ENCODE measurements around the gene MLH1. TPM values are rescaled to one million over a fixed set of nuclear protein-coding genes. Genes with fewer than 3 reads are reported as not detected.

MLH1 gene
- total RNA-seq, 4 donors from 2014 or later: 27.9 to 59.0 (median 36.3) TPM

DNA sequence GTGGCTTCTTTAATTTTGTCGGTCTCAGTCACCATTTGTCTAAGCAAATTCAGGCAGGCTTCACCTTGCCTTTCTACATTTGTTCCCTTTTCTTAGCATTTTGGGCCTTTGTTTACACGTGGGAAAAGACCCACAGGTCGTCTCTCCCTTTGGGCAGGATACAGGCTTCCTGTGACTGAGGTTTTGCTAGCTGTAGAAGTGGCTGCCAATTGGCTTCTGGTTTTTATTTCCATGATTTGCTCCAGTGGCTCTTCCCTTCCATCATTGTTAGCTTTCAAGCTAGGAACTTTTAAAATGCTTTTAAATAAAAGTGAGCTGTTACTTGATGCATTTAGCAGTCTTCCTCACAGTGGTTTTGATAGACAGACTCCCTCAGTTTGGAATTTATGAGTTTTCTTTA, 37.3 kb downstream of the MLH1 start:
- Histone ChIP-seq H3K9me3 (no peaks in the 10 kb centered on the region), H3K27me3 (no peaks in the 10 kb centered on the region), H3K27ac (replicated peaks in 1 of 4) (peak overlapping the region; percentile 38 to 61 (median 58)), H3K36me3 (peaks cover 6 to 81% (median 41%) of the 10 kb centered on the region in 4 donors), H3K4me1 (peaks cover 32 to 44% (median 33%) of the 10 kb centered on the region in 4 donors), H3K4me3 (no peak overlapping the region)
- WGBS: 34% methylated on average over 3 of the region's 3 CpGs
- DNase-seq (ENCODE audit: extremely low spot score): no peak
- TF ChIP-seq POLR2A (IDR thresholded peaks at IDR 0.05; ENCODE audit: low read depth) (no peak), EP300 (IDR thresholded peaks at IDR 0.05) (no peak), POLR2AphosphoS5 (IDR thresholded peaks at IDR 0.05) (no peak), CTCF (IDR thresholded peaks at IDR 0.05) (no peak)
- intact Hi-C loops (cut with DNase I): no loop called here

GRCh38 chr3:37031096-37031682, 37.9 kb downstream of the MLH1 start:
- no peak for DNase-seq (ENCODE audit: extremely low spot score)
- H3K36me3 ChIP-seq: peaks cover under 1 to 80% (median 39%) of the 10 kb centered on the region in 4 donors

DNA sequence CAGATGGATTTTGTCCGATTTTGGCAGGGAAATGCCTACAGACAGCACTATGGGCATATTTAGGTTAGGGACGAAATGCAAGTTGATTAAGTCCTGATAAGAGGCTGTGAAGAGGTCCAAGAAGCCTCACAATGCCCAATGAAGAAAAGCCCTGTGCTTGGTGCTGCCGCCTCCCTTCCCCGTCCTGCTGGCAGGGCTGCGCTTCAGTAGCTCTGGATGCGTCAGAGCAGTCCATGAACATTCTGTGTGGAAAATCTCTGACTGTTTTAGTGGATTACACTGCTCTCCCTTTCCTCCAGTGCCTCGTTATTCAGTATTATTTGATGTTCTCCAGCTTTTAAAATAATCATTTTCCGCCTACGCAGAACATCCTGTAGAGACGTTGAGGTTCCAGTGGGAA, 39.6 kb downstream of the MLH1 start:
- intact Hi-C loops (cut with DNase I): no loop called here
- no peak overlapping the region for H3K4me3 ChIP-seq
- DNase-seq (ENCODE audit: extremely low spot score): no peak

More at GRCh38 chr3:37031096-37031682, 37.9 kb downstream of the MLH1 start:
- Histone ChIP-seq H3K27me3 (no peaks in the 10 kb centered on the region), H3K4me1 (peaks cover 31 to 44% (median 33%) of the 10 kb centered on the region in 4 donors), H3K4me3 (no peak overlapping the region), H3K9me3 (no peaks in the 10 kb centered on the region), H3K27ac (replicated peaks in 1 of 4) (peak overlapping the region; percentile 38 to 61 (median 58))
- TF ChIP-seq CTCF (IDR thresholded peaks at IDR 0.05): no peak
- peak in 1 of 2 donors; percentile 28 for TF ChIP-seq POLR2AphosphoS5 (IDR thresholded peaks at IDR 0.05)
- no peak for TF ChIP-seq EP300 (IDR thresholded peaks at IDR 0.05)
- intact Hi-C loops (cut with DNase I): no loop called here
- WGBS: 80% methylated on average over 6 of the region's 7 CpGs

GRCh38 chr3:37037352-37037751, 44.0 kb downstream of the MLH1 start:
- H3K4me3 ChIP-seq: no peak overlapping the region
- intact Hi-C loops (cut with DNase I): no loop called here
- H3K27me3 ChIP-seq: no peaks in the 10 kb centered on the region
- H3K9me3 ChIP-seq: no peaks in the 10 kb centered on the region
- TF ChIP-seq POLR2A (IDR thresholded peaks at IDR 0.05; ENCODE audit: low read depth) (no peak), CTCF (IDR thresholded peaks at IDR 0.05) (no peak), POLR2AphosphoS5 (IDR thresholded peaks at IDR 0.05) (no peak), EP300 (IDR thresholded peaks at IDR 0.05) (no peak)
- DNase-seq (ENCODE audit: extremely low spot score): no peak
- H3K4me1 ChIP-seq: peaks cover 16 to 27% (median 20%) of the 10 kb centered on the region in 4 donors
- peaks cover 0 to 79% (median 44%) of the 10 kb centered on the region in 4 donors for H3K36me3 ChIP-seq
- 95% methylated on average over 3 of the region's 3 CpGs for WGBS
- no peak overlapping the region for H3K27ac ChIP-seq (replicated peaks in 1 of 4)

More for the DNA sequence above, 39.6 kb downstream of the MLH1 start:
- no peaks in the 10 kb centered on the region for H3K9me3 ChIP-seq
- no peaks in the 10 kb centered on the region for H3K27me3 ChIP-seq
- no peak for TF ChIP-seq EP300 (IDR thresholded peaks at IDR 0.05)
- TF ChIP-seq CTCF (IDR thresholded peaks at IDR 0.05): no peak
- TF ChIP-seq POLR2A (IDR thresholded peaks at IDR 0.05; ENCODE audit: low read depth): no peak
- TF ChIP-seq POLR2AphosphoS5 (IDR thresholded peaks at IDR 0.05): peak in 1 of 2 donors; percentile 26
- peaks cover 31 to 44% (median 33%) of the 10 kb centered on the region in 4 donors for H3K4me1 ChIP-seq
- H3K36me3 ChIP-seq: peaks cover 0 to 74% (median 33%) of the 10 kb centered on the region in 4 donors
- WGBS: 75% methylated on average over 10 of the region's 10 CpGs
- peak overlapping the region; percentile 16 to 43 (median 34) for H3K27ac ChIP-seq (replicated peaks in 1 of 4)
